Measurements from ENCODE around the gene JMJD1C.

Gene JMJD1C

GRCh38 chr10:63434866-63435854 is 30.6 kb downstream of the JMJD1C start:
- DNase-seq (ENCODE audit: low read depth): no peak

GRCh38 chr10:63431962-63432797 is 33.6 kb downstream of the JMJD1C start:
- no peak for DNase-seq (ENCODE audit: low read depth)

GRCh38 chr10:63430999-63431356 is 34.8 kb downstream of the JMJD1C start:
- no peak for DNase-seq (ENCODE audit: low read depth)

GRCh38 chr10:63430091-63430998 is 35.4 kb downstream of the JMJD1C start:
- no peak for DNase-seq (ENCODE audit: low read depth)

- no peak for DNase-seq (ENCODE audit: low read depth)
Observed at GRCh38 chr10:63429281-63429680, 36.5 kb downstream of the JMJD1C start.

GRCh38 chr10:63427013-63427412 is 38.8 kb downstream of the JMJD1C start:
- DNase-seq (ENCODE audit: low read depth): no peak

- no peak for DNase-seq (ENCODE audit: low read depth)
Observed at GRCh38 chr10:63425512-63425911, 40.3 kb downstream of the JMJD1C start.

- no peak for DNase-seq (ENCODE audit: low read depth)
Observed at GRCh38 chr10:63424576-63424975, 41.2 kb downstream of the JMJD1C start.

- DNase-seq (ENCODE audit: low read depth): no peak
Observed at GRCh38 chr10:63423494-63423893, 42.3 kb downstream of the JMJD1C start.

- no peak for DNase-seq (ENCODE audit: low read depth)
Observed at GRCh38 chr10:63421591-63421990, 44.2 kb downstream of the JMJD1C start.

- DNase-seq (ENCODE audit: low read depth): no peak
Observed at GRCh38 chr10:63416376-63416775, 49.4 kb downstream of the JMJD1C start.

GRCh38 chr10:63415640-63416244 is 50.0 kb downstream of the JMJD1C start:
- DNase-seq (ENCODE audit: low read depth): no peak

- no peak for DNase-seq (ENCODE audit: low read depth)
Observed at GRCh38 chr10:63414481-63415260, 51.1 kb downstream of the JMJD1C start.

GRCh38 chr10:63413429-63413828 is 52.3 kb downstream of the JMJD1C start:
- no peak for DNase-seq (ENCODE audit: low read depth)

GRCh38 chr10:63412304-63412703 is 53.5 kb downstream of the JMJD1C start:
- DNase-seq (ENCODE audit: low read depth): no peak

GRCh38 chr10:63410633-63411032 is 55.1 kb downstream of the JMJD1C start:
- no peak for DNase-seq (ENCODE audit: low read depth)

GRCh38 chr10:63409465-63410027 is 56.2 kb downstream of the JMJD1C start:
- DNase-seq (ENCODE audit: low read depth): no peak

- DNase-seq (ENCODE audit: low read depth): no peak
Observed at GRCh38 chr10:63407136-63407662, 58.6 kb downstream of the JMJD1C start.

- DNase-seq (ENCODE audit: low read depth): no peak
Observed at GRCh38 chr10:63396133-63396761, 69.5 kb downstream of the JMJD1C start.

GRCh38 chr10:63393050-63393449 is 72.7 kb downstream of the JMJD1C start:
- no peak for DNase-seq (ENCODE audit: low read depth)

All from stimulated activated CD8-positive, alpha-beta memory T cell treated with anti-CD3 and anti-CD28 coated beads, Interleukin-4, amount 100 ng/mL, for 24 hours (primary cell).